ENCODE data around the gene PSEN2.

- no peak for TF ChIP-seq CTCF (IDR thresholded peaks at IDR 0.05; ENCODE audit: control extremely low read depth in 1 of 3, insufficient read depth in 1 of 3, low read depth in 1 of 3, low read length in 3 of 3)
- no peak for TF ChIP-seq SIN3A (conservative IDR thresholded peaks at IDR 0.05 in 1 of 2, IDR thresholded peaks at IDR 0.05 in 1 of 2; ENCODE audit: low read depth in 1 of 2, low read length in 2 of 2)
- TF ChIP-seq RAD21 (IDR thresholded peaks at IDR 0.05 in 1 of 2, conservative IDR thresholded peaks at IDR 0.05 in 1 of 2; ENCODE audit: low read depth in 2 of 2, low read length in 2 of 2) = no peak
- no peak for TF ChIP-seq MAX (IDR thresholded peaks at IDR 0.05)
- TF ChIP-seq TEAD4 (IDR thresholded peaks at IDR 0.05; ENCODE audit: low read depth, low read length) = no peak
- TF ChIP-seq GTF2F1 (IDR thresholded peaks at IDR 0.05; ENCODE audit: borderline replicate concordance, low read depth, low read length) = no peak
- no peak for TF ChIP-seq EZH2 (IDR thresholded peaks at IDR 0.05; ENCODE audit: low read depth, low read length, severe bottlenecking)
- TF ChIP-seq ZNF274 (IDR thresholded peaks at IDR 0.05; ENCODE audit: borderline replicate concordance, extremely low read depth, low read length) = no peak
- TF ChIP-seq NANOG (IDR thresholded peaks at IDR 0.05; ENCODE audit: insufficient read depth, low read depth, low read length, poor library complexity, severe bottlenecking) = no peak
Measured at GRCh38 chr1:226904772-226905171, 34.4 kb downstream of the PSEN2 start.
